Fibroblast of lung (primary cell): Measurements from ENCODE around the gene CDC42EP5.

Experiments used
- EZH2 ChIP-seq: IDR thresholded peaks from 2 replicates; pipeline ENCODE4 v1.5.1; 2012; ENCODE audit warnings: low read length, control low read depth, mild to moderate bottlenecking; ENCODE audit errors: missing control alignments
- TF ChIP-seq, protein P1 (sequence below), 2 donors: IDR thresholded peaks in 1 of 2; conservative IDR thresholded peaks in 1 of 2; 1 replicate in 1 of 2; 2 replicates in 1 of 2; pipeline ENCODE4 v1.5.1; 2011 to 2012; ENCODE audit warnings: low read length in 2 of 2, control low read depth in 1 of 2, inconsistent platforms in 1 of 2, low read depth in 1 of 2, mild to moderate bottlenecking in 1 of 2

GRCh38 chr19:54502518-54503048 lies 29.5 kb upstream of the CDC42EP5 start, which contains the start of gene LAIR2:
- TF ChIP-seq, protein P1, sequence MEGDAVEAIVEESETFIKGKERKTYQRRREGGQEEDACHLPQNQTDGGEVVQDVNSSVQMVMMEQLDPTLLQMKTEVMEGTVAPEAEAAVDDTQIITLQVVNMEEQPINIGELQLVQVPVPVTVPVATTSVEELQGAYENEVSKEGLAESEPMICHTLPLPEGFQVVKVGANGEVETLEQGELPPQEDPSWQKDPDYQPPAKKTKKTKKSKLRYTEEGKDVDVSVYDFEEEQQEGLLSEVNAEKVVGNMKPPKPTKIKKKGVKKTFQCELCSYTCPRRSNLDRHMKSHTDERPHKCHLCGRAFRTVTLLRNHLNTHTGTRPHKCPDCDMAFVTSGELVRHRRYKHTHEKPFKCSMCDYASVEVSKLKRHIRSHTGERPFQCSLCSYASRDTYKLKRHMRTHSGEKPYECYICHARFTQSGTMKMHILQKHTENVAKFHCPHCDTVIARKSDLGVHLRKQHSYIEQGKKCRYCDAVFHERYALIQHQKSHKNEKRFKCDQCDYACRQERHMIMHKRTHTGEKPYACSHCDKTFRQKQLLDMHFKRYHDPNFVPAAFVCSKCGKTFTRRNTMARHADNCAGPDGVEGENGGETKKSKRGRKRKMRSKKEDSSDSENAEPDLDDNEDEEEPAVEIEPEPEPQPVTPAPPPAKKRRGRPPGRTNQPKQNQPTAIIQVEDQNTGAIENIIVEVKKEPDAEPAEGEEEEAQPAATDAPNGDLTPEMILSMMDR (conservative IDR thresholded peaks at IDR 0.05 in 1 of 2, IDR thresholded peaks at IDR 0.05 in 1 of 2; ENCODE audit: low read depth in 1 of 2, low read length in 2 of 2), result no peak
- no peak for TF ChIP-seq EZH2
